ENCODE results near the gene KPNA3.
A peak's percentile ranks its signal among the peaks of the same experiment; 100 is the strongest.
"Not testable (repeated sequence)": the region's sequence is repeated elsewhere in the genome, so short reads cannot be mapped to it uniquely, and the experiment has no call there.

KPNA3 gene

GRCh38 chr13:49827891-49828290 is 35.4 kb upstream of the KPNA3 start:
- no peaks in the 10 kb centered on the region for H3K36me3 ChIP-seq (ENCODE audit: control insufficient read depth, insufficient read depth, low read length, severe bottlenecking)
- peaks cover 23% of the 10 kb centered on the region for H3K27me3 ChIP-seq (replicated peaks; ENCODE audit: control insufficient read depth, insufficient read depth, low read length)
- H3K9ac ChIP-seq (ENCODE audit: low read length), result no peak overlapping the region
- peaks cover 8% of the 10 kb centered on the region for H3K9me3 ChIP-seq (ENCODE audit: control insufficient read depth, low read length)
- no peak overlapping the region for H3K4me3 ChIP-seq (ENCODE audit: low read length)
- H3K4me1 ChIP-seq (ENCODE audit: control insufficient read depth, insufficient read depth, low read length), result no peaks in the 10 kb centered on the region
- no peak for DNase-seq (ENCODE audit: low read depth)

GRCh38 chr13:49827336-49827735 is 34.9 kb upstream of the KPNA3 start:
- H3K27me3 ChIP-seq (replicated peaks; ENCODE audit: control insufficient read depth, insufficient read depth, low read length), result peaks cover 23% of the 10 kb centered on the region
- no peak overlapping the region for H3K9ac ChIP-seq (ENCODE audit: low read length)
- no peak overlapping the region for H3K4me3 ChIP-seq (ENCODE audit: low read length)
- H3K36me3 ChIP-seq (ENCODE audit: control insufficient read depth, insufficient read depth, low read length, severe bottlenecking), result no peaks in the 10 kb centered on the region
- H3K4me1 ChIP-seq (ENCODE audit: control insufficient read depth, insufficient read depth, low read length), result no peaks in the 10 kb centered on the region
- H3K9me3 ChIP-seq (ENCODE audit: control insufficient read depth, low read length), result peaks cover 8% of the 10 kb centered on the region
- no peak for DNase-seq (ENCODE audit: low read depth)

- no peak for DNase-seq (ENCODE audit: low read depth)
- H3K9me3 ChIP-seq (ENCODE audit: control insufficient read depth, low read length), result no peaks in the 10 kb centered on the region
- H3K9ac ChIP-seq (ENCODE audit: low read length), result no peak overlapping the region
- H3K36me3 ChIP-seq (ENCODE audit: control insufficient read depth, insufficient read depth, low read length, severe bottlenecking), result no peaks in the 10 kb centered on the region
- H3K27me3 ChIP-seq (replicated peaks; ENCODE audit: control insufficient read depth, insufficient read depth, low read length), result peaks cover 23% of the 10 kb centered on the region
- H3K4me1 ChIP-seq (ENCODE audit: control insufficient read depth, insufficient read depth, low read length), result no peaks in the 10 kb centered on the region
- no peak overlapping the region for H3K4me3 ChIP-seq (ENCODE audit: low read length)
Measured at GRCh38 chr13:49821216-49822009, 28.9 kb upstream of the KPNA3 start.

- Histone ChIP-seq H3K9ac (ENCODE audit: low read length) (no peak overlapping the region), H3K27me3 (replicated peaks; ENCODE audit: control insufficient read depth, insufficient read depth, low read length) (peaks cover 23% of the 10 kb centered on the region), H3K4me1 (ENCODE audit: control insufficient read depth, insufficient read depth, low read length) (no peaks in the 10 kb centered on the region), H3K9me3 (ENCODE audit: control insufficient read depth, low read length) (no peaks in the 10 kb centered on the region), H3K4me3 (ENCODE audit: low read length) (no peak overlapping the region), H3K36me3 (ENCODE audit: control insufficient read depth, insufficient read depth, low read length, severe bottlenecking) (no peaks in the 10 kb centered on the region)
- DNase-seq (ENCODE audit: low read depth), result no peak
Measured at GRCh38 chr13:49820591-49821215, 28.2 kb upstream of the KPNA3 start.

GRCh38 chr13:49816047-49816446 is 23.6 kb upstream of the KPNA3 start:
- H3K9ac ChIP-seq (ENCODE audit: low read length); H3K4me3 ChIP-seq (ENCODE audit: low read length); DNase-seq (ENCODE audit: low read depth); H3K27me3 ChIP-seq (replicated peaks; ENCODE audit: control insufficient read depth, insufficient read depth, low read length); H3K36me3 ChIP-seq (ENCODE audit: control insufficient read depth, insufficient read depth, low read length, severe bottlenecking); H3K9me3 ChIP-seq (ENCODE audit: control insufficient read depth, low read length); H3K4me1 ChIP-seq (ENCODE audit: control insufficient read depth, insufficient read depth, low read length): not testable (repeated sequence)

GRCh38 chr13:49814551-49815270 is 22.2 kb upstream of the KPNA3 start:
- Histone ChIP-seq H3K36me3 (ENCODE audit: control insufficient read depth, insufficient read depth, low read length, severe bottlenecking) (no peaks in the 10 kb centered on the region), H3K9me3 (ENCODE audit: control insufficient read depth, low read length) (peaks cover under 1% of the 10 kb centered on the region), H3K27me3 (replicated peaks; ENCODE audit: control insufficient read depth, insufficient read depth, low read length) (peaks cover 5% of the 10 kb centered on the region), H3K4me1 (ENCODE audit: control insufficient read depth, insufficient read depth, low read length) (peaks cover 10% of the 10 kb centered on the region), H3K4me3 (ENCODE audit: low read length) (no peak overlapping the region), H3K9ac (ENCODE audit: low read length) (no peak overlapping the region)
- peak; percentile 34 for DNase-seq (ENCODE audit: low read depth)

- Histone ChIP-seq H3K4me3 (ENCODE audit: low read length) (no peak overlapping the region), H3K9me3 (ENCODE audit: control insufficient read depth, low read length) (peaks cover 2% of the 10 kb centered on the region), H3K4me1 (ENCODE audit: control insufficient read depth, insufficient read depth, low read length) (peaks cover 10% of the 10 kb centered on the region), H3K27me3 (replicated peaks; ENCODE audit: control insufficient read depth, insufficient read depth, low read length) (no peaks in the 10 kb centered on the region), H3K36me3 (ENCODE audit: control insufficient read depth, insufficient read depth, low read length, severe bottlenecking) (no peaks in the 10 kb centered on the region), H3K9ac (ENCODE audit: low read length) (no peak overlapping the region)
- DNase-seq (ENCODE audit: low read depth), result no peak
Measured at GRCh38 chr13:49812812-49813211, 20.3 kb upstream of the KPNA3 start.

- Histone ChIP-seq H3K27me3 (replicated peaks; ENCODE audit: control insufficient read depth, insufficient read depth, low read length) (no peaks in the 10 kb centered on the region), H3K36me3 (ENCODE audit: control insufficient read depth, insufficient read depth, low read length, severe bottlenecking) (no peaks in the 10 kb centered on the region), H3K9me3 (ENCODE audit: control insufficient read depth, low read length) (peaks cover 2% of the 10 kb centered on the region), H3K4me1 (ENCODE audit: control insufficient read depth, insufficient read depth, low read length) (peaks cover 10% of the 10 kb centered on the region), H3K4me3 (ENCODE audit: low read length) (no peak overlapping the region), H3K9ac (ENCODE audit: low read length) (no peak overlapping the region)
- no peak for DNase-seq (ENCODE audit: low read depth)
Measured at GRCh38 chr13:49811527-49811908, 19.0 kb upstream of the KPNA3 start.

GRCh38 chr13:49810567-49811526 is 18.4 kb upstream of the KPNA3 start:
- Histone ChIP-seq H3K27me3 (replicated peaks; ENCODE audit: control insufficient read depth, insufficient read depth, low read length) (no peaks in the 10 kb centered on the region), H3K9me3 (ENCODE audit: control insufficient read depth, low read length) (peaks cover 2% of the 10 kb centered on the region), H3K9ac (ENCODE audit: low read length) (no peak overlapping the region), H3K4me1 (ENCODE audit: control insufficient read depth, insufficient read depth, low read length) (peaks cover 10% of the 10 kb centered on the region), H3K4me3 (ENCODE audit: low read length) (peak overlapping the region; percentile 15), H3K36me3 (ENCODE audit: control insufficient read depth, insufficient read depth, low read length, severe bottlenecking) (no peaks in the 10 kb centered on the region)
- peak; percentile 55 for DNase-seq (ENCODE audit: low read depth)

GRCh38 chr13:49807681-49808080 is 15.2 kb upstream of the KPNA3 start:
- peaks cover 10% of the 10 kb centered on the region for H3K4me1 ChIP-seq (ENCODE audit: control insufficient read depth, insufficient read depth, low read length)
- H3K4me3 ChIP-seq (ENCODE audit: low read length), result no peak overlapping the region
- DNase-seq (ENCODE audit: low read depth), result no peak
- no peaks in the 10 kb centered on the region for H3K27me3 ChIP-seq (replicated peaks; ENCODE audit: control insufficient read depth, insufficient read depth, low read length)
- no peaks in the 10 kb centered on the region for H3K36me3 ChIP-seq (ENCODE audit: control insufficient read depth, insufficient read depth, low read length, severe bottlenecking)
- no peak overlapping the region for H3K9ac ChIP-seq (ENCODE audit: low read length)
- H3K9me3 ChIP-seq (ENCODE audit: control insufficient read depth, low read length), result peaks cover 2% of the 10 kb centered on the region

All from adipocyte (in vitro differentiated cells).